Choroid plexus epithelial cell (primary cell): ENCODE measurements around the gene SNX9.
"Not testable (repeated sequence)": the region's sequence is repeated elsewhere in the genome, so short reads cannot be mapped to it uniquely, and the experiment has no call there.

Source experiments
- DNase-seq: peaks from one replicate; pipeline ENCODE4 v3.0.0-alpha.2; 2010; ENCODE audit warnings: low read depth
- H3K4me3 ChIP-seq: 2 replicates; pipeline ENCODE4 v1.5.1; 2011; ENCODE audit warnings: low read depth, mild to moderate bottlenecking, control low read depth, low read length, moderate library complexity
- CTCF ChIP-seq: conservative IDR thresholded peaks from 2 replicates; pipeline ENCODE4 v1.5.1; 2011; ENCODE audit warnings: low read depth, mild to moderate bottlenecking, control low read depth, inconsistent platforms, low read length, moderate library complexity

Gene SNX9

DNA sequence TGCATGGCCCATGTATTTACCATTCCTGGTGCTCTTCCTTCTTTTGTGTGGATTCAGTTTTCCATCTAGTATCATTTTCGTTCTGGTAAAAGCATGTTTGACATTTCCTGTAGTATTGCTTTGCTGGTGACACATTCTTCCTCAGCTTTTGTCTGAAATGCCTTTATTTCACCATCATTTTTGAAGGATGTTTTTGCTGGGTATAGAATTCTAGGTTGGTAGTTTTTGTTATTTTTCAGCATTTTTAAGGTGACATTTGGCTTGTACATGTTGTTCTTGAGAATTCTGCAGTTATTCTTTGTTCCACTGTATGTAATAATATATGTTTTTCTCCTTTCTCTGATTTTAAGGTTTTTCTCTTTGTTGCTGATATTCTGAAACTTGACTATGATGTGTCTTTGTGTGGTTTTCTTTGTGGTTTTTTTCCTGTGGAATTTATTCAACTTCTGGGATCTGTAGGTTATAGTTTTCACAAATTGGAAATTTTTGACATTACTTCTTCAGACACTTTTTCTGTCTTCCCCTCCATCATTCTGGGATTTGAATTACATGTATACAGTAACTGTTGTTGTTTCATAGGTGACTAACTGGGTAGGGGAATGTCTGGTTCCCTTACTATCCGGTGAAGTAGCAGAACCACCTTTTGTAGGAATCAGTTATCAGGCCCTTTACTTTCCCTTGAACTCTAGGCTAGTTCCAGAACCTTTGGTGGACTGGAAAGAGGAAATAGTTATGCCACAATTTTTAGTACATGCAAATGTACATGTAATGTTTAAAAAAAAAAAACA lies 30.2 kb downstream of the SNX9 start:
- H3K4me3 ChIP-seq: no peak overlapping the region
- no peak for TF ChIP-seq CTCF
- no peak for DNase-seq

DNA sequence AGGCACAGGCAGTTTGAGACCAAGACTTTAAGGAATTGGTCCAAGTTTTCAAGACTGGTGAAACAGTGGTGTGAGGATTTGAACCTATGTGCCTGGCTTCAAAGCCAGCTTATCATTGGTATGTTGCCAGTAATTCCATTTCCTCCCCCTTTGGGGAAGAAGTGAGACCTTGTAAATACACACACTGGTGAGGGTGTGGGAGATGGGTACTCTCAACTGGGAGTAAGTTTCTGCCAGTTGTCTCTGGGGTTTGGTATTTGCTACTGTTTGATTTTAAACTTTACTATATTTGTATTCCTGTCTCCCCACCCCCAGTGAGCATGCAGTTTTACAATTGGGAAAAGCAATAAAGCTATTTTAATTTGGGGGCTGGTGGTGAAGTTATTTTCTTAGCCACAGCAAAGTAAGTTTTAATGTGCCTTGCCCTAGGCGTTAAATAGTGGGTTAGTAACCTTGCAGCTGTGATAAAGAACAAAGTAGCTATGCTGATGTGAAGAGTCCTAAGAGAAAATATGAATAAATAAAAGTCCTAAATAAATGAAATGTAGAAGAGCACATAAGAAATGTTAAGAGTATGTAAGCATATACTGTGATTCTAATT lies 31.0 kb downstream of the SNX9 start:
- no peak for TF ChIP-seq CTCF
- no peak overlapping the region for H3K4me3 ChIP-seq
- no peak for DNase-seq

GRCh38 chr6:157855325-157855724 lies 32.3 kb downstream of the SNX9 start:
- no peak for TF ChIP-seq CTCF
- H3K4me3 ChIP-seq: no peak overlapping the region
- DNase-seq: no peak

GRCh38 chr6:157855804-157856203 lies 32.8 kb downstream of the SNX9 start:
- DNase-seq, H3K4me3 ChIP-seq: not testable (repeated sequence)

DNA sequence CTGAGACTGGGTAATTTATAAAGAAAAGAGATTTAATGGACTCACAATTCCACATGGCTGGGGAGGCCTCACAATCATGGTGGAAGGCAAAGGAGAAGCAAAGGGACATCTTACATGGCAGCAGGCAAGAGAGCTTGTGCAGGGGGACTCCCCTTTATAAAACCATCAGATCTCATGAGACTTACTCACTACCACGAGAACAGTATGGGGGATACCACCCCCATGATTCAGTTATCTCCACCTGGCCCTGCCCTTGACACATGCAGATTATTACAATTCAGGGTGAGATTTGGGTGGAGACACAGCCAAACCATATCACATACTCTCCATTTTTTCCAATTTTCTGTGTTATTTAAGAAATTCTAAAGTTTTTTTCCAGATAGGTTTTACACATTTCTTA lies 35.6 kb downstream of the SNX9 start:
- DNase-seq, H3K4me3 ChIP-seq: not testable (repeated sequence)

- no peak overlapping the region for H3K4me3 ChIP-seq
- no peak for TF ChIP-seq CTCF
These were observed 36.9 kb downstream of the SNX9 start for GRCh38 chr6:157859775-157860504.

GRCh38 chr6:157860505-157860991 lies 37.5 kb downstream of the SNX9 start:
- peak; percentile 26 for DNase-seq
- no peak overlapping the region for H3K4me3 ChIP-seq
- no peak for TF ChIP-seq CTCF

More at GRCh38 chr6:157859775-157860504, 36.9 kb downstream of the SNX9 start:
- DNase-seq: no peak
